ENCODE results near the gene FTSJ3.

The FTSJ3 gene

GRCh38 chr17:63831505-63831904, 4.0 kb upstream of the FTSJ3 start:
- TF ChIP-seq Cebpa-rat (IDR thresholded peaks at IDR 0.05), result no peak
- Histone ChIP-seq H3K4me3 (no peak overlapping the region; a peak in 1 of 20 replicates), H3K4me2 (peak overlapping the region; percentile 5 to 72 (median 67); a peak in 20 of 22 replicates), H3K36me3 (peaks cover 72 to 84% (median 80%) of the 10 kb centered on the region in 11 experiments), H4K20me1 (peaks cover 13 to 90% (median 74%) of the 10 kb centered on the region in 11 experiments; a peak in 19 of 22 replicates), H3K9ac (peak overlapping the region in 10 of 11 experiments; percentile 1 to 46 (median 32); a peak in 12 of 22 replicates), H3K9me3 (replicated peaks in 1 of 11) (no peaks in the 10 kb centered on the region), H3K27ac (peak overlapping the region in 5 of 11 experiments; percentile 16 to 49 (median 42); a peak in 9 of 22 replicates), H3K4me1 (peaks cover 50 to 84% (median 78%) of the 10 kb centered on the region in 10 experiments), H3K27me3 (no peaks in the 10 kb centered on the region)

GRCh38 chr17:63830904-63831491, 3.5 kb upstream of the FTSJ3 start:
- Histone ChIP-seq H3K27ac (peak overlapping the region in 5 of 11 experiments; percentile 16 to 49 (median 42); a peak in 8 of 22 replicates), H3K4me1 (peaks cover 54 to 84% (median 76%) of the 10 kb centered on the region in 10 experiments), H4K20me1 (peaks cover 10 to 90% (median 69%) of the 10 kb centered on the region in 11 experiments; a peak in 19 of 22 replicates), H3K27me3 (no peaks in the 10 kb centered on the region), H3K4me2 (peak overlapping the region in 10 of 11 experiments; percentile 32 to 72 (median 67); a peak in 19 of 22 replicates), H3K9ac (peak overlapping the region in 9 of 11 experiments; percentile 10 to 46 (median 34); a peak in 11 of 22 replicates), H3K36me3 (peaks cover 67 to 80% (median 76%) of the 10 kb centered on the region in 11 experiments), H3K4me3 (no peak overlapping the region), H3K9me3 (replicated peaks in 1 of 11) (no peaks in the 10 kb centered on the region)
- no peak for TF ChIP-seq Cebpa-rat (IDR thresholded peaks at IDR 0.05)

GRCh38 chr17:63830278-63830677, 2.8 kb upstream of the FTSJ3 start:
- Histone ChIP-seq H3K36me3 (peaks cover 66 to 80% (median 75%) of the 10 kb centered on the region in 11 experiments), H3K27me3 (no peaks in the 10 kb centered on the region)

GRCh38 chr17:63828936-63829335, 1.5 kb upstream of the FTSJ3 start:
- TF ChIP-seq Cebpa-rat (IDR thresholded peaks at IDR 0.05), result no peak
- Histone ChIP-seq H3K4me1 (peaks cover 51 to 84% (median 76%) of the 10 kb centered on the region in 10 experiments), H4K20me1 (peaks cover 0 to 89% (median 58%) of the 10 kb centered on the region in 11 experiments; a peak in 15 of 22 replicates), H3K4me3 (peak overlapping the region in 9 of 10 experiments; percentile 72 to 93 (median 82); a peak in 16 of 20 replicates), H3K9me3 (replicated peaks in 1 of 11) (no peaks in the 10 kb centered on the region), H3K27ac (no peak overlapping the region; a peak in 1 of 22 replicates), H3K27me3 (no peaks in the 10 kb centered on the region), H3K4me2 (peak overlapping the region; percentile 80 to 96 (median 92)), H3K9ac (peak overlapping the region in 6 of 11 experiments; percentile 2 to 96 (median 92); a peak in 4 of 22 replicates), H3K36me3 (peaks cover 71 to 81% (median 77%) of the 10 kb centered on the region in 11 experiments)

More at GRCh38 chr17:63830278-63830677, 2.8 kb upstream of the FTSJ3 start:
- Histone ChIP-seq H3K9ac (peak overlapping the region in 1 of 11 experiments; percentile 50; a peak in 2 of 22 replicates), H3K4me1 (peaks cover 56 to 84% (median 76%) of the 10 kb centered on the region in 10 experiments), H3K27ac (no peak overlapping the region), H3K9me3 (replicated peaks in 1 of 11) (no peaks in the 10 kb centered on the region), H3K4me3 (no peak overlapping the region), H4K20me1 (peaks cover 3 to 90% (median 62%) of the 10 kb centered on the region in 11 experiments; a peak in 19 of 22 replicates), H3K4me2 (peak overlapping the region in 3 of 11 experiments; percentile 80 to 89 (median 88); a peak in 2 of 22 replicates)
- no peak for TF ChIP-seq Cebpa-rat (IDR thresholded peaks at IDR 0.05)

- H3K27ac ChIP-seq, result peak overlapping the region; percentile 90 to 99 (median 97)
- peak overlapping the region; percentile 80 to 96 (median 92) for H3K4me2 ChIP-seq
- peak overlapping the region; percentile 85 to 97 (median 94) for H3K9ac ChIP-seq
- no peaks in the 10 kb centered on the region for H3K9me3 ChIP-seq (replicated peaks in 1 of 11)
- TF ChIP-seq Cebpa-rat (IDR thresholded peaks at IDR 0.05), result no peak
- no peaks in the 10 kb centered on the region for H3K27me3 ChIP-seq
- H3K4me1 ChIP-seq, result peaks cover 47 to 82% (median 74%) of the 10 kb centered on the region in 10 experiments
- H3K36me3 ChIP-seq, result peaks cover 71 to 81% (median 77%) of the 10 kb centered on the region in 11 experiments
- H4K20me1 ChIP-seq, result peaks cover 0 to 89% (median 50%) of the 10 kb centered on the region in 11 experiments; a peak in 15 of 22 replicates
- H3K4me3 ChIP-seq, result peak overlapping the region; percentile 66 to 93 (median 82)
Measured at GRCh38 chr17:63827801-63828221, 348 bp upstream of the FTSJ3 start.

- H3K4me2 ChIP-seq, result peak overlapping the region; percentile 80 to 98 (median 91)
- peaks cover 11 to 89% (median 50%) of the 10 kb centered on the region in 11 experiments; a peak in 17 of 22 replicates for H4K20me1 ChIP-seq
- H3K4me1 ChIP-seq, result peaks cover 48 to 83% (median 76%) of the 10 kb centered on the region in 10 experiments
- H3K4me3 ChIP-seq, result peak overlapping the region; percentile 66 to 93 (median 82)
- no peak for TF ChIP-seq Cebpa-rat (IDR thresholded peaks at IDR 0.05)
- H3K36me3 ChIP-seq, result peaks cover 71 to 81% (median 77%) of the 10 kb centered on the region in 11 experiments
- H3K9me3 ChIP-seq (replicated peaks in 1 of 11), result no peaks in the 10 kb centered on the region
- H3K27me3 ChIP-seq, result no peaks in the 10 kb centered on the region
- peak overlapping the region; percentile 85 to 97 (median 94) for H3K9ac ChIP-seq
- peak overlapping the region; percentile 90 to 99 (median 97) for H3K27ac ChIP-seq
Measured at GRCh38 chr17:63826468-63827001, 928 bp downstream of the FTSJ3 start.

GRCh38 chr17:63824362-63824761, 3.1 kb downstream of the FTSJ3 start:
- Histone ChIP-seq H3K4me1 (peaks cover 61 to 83% (median 75%) of the 10 kb centered on the region in 10 experiments), H3K9me3 (replicated peaks in 1 of 11) (no peaks in the 10 kb centered on the region), H3K27me3 (no peaks in the 10 kb centered on the region), H4K20me1 (peaks cover 15 to 87% (median 45%) of the 10 kb centered on the region in 11 experiments; a peak in 18 of 22 replicates), H3K36me3 (peaks cover 69 to 81% (median 77%) of the 10 kb centered on the region in 11 experiments), H3K27ac (peak overlapping the region in 2 of 11 experiments; percentile 9 to 12; a peak in 1 of 22 replicates), H3K9ac (no peak overlapping the region; a peak in 1 of 22 replicates), H3K4me2 (peak overlapping the region; percentile 80 to 98 (median 91); a peak in 13 of 22 replicates), H3K4me3 (no peak overlapping the region; a peak in 1 of 20 replicates)
- no peak for TF ChIP-seq Cebpa-rat (IDR thresholded peaks at IDR 0.05)

GRCh38 chr17:63823659-63824331, 3.7 kb downstream of the FTSJ3 start:
- peak overlapping the region in 1 of 11 experiments; percentile 9; a peak in 1 of 22 replicates for H3K27ac ChIP-seq

More at GRCh38 chr17:63823659-63824331, 3.7 kb downstream of the FTSJ3 start:
- no peaks in the 10 kb centered on the region for H3K27me3 ChIP-seq
- peaks cover 59 to 83% (median 75%) of the 10 kb centered on the region in 10 experiments for H3K4me1 ChIP-seq
- peaks cover 69 to 81% (median 77%) of the 10 kb centered on the region in 11 experiments for H3K36me3 ChIP-seq
- no peak overlapping the region for H3K9ac ChIP-seq
- H3K9me3 ChIP-seq (replicated peaks in 1 of 11), result no peaks in the 10 kb centered on the region
- H3K4me3 ChIP-seq, result no peak overlapping the region
- no peak for TF ChIP-seq Cebpa-rat (IDR thresholded peaks at IDR 0.05)
- H3K4me2 ChIP-seq, result peak overlapping the region in 3 of 11 experiments; percentile 89 to 94 (median 93); a peak in 4 of 22 replicates
- H4K20me1 ChIP-seq, result peaks cover 16 to 87% (median 43%) of the 10 kb centered on the region in 11 experiments; a peak in 18 of 22 replicates
